Esophagus squamous epithelium (tissue), 4 donors: ENCODE data around the gene LLCFC1.

Source experiments
- POLR2A ChIP-seq, 4 donors: fragments of 450-650 bp; IDR thresholded peaks; one replicate each; pipeline ENCODE4 v1.6.1; 2017; ENCODE audit warnings: antibody characterized with exemption in 4 of 4, mild to moderate bottlenecking in 4 of 4, moderate library complexity in 3 of 4
- TF ChIP-seq, protein P1 (sequence below), 6 experiments: fragments of 450-650 bp in 4 of 6; fragments of 200-600 bp in 2 of 6; sonication (generic) in 2 of 6; IDR thresholded peaks; one replicate each; pipeline ENCODE4 v1.5.1; 2016 to 2019; ENCODE audit warnings: antibody characterized with exemption in 6 of 6, mild to moderate bottlenecking in 4 of 6, moderate library complexity in 4 of 6

- no peak for TF ChIP-seq POLR2A (IDR thresholded peaks at IDR 0.05)
- TF ChIP-seq, protein P1, sequence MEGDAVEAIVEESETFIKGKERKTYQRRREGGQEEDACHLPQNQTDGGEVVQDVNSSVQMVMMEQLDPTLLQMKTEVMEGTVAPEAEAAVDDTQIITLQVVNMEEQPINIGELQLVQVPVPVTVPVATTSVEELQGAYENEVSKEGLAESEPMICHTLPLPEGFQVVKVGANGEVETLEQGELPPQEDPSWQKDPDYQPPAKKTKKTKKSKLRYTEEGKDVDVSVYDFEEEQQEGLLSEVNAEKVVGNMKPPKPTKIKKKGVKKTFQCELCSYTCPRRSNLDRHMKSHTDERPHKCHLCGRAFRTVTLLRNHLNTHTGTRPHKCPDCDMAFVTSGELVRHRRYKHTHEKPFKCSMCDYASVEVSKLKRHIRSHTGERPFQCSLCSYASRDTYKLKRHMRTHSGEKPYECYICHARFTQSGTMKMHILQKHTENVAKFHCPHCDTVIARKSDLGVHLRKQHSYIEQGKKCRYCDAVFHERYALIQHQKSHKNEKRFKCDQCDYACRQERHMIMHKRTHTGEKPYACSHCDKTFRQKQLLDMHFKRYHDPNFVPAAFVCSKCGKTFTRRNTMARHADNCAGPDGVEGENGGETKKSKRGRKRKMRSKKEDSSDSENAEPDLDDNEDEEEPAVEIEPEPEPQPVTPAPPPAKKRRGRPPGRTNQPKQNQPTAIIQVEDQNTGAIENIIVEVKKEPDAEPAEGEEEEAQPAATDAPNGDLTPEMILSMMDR (IDR thresholded peaks at IDR 0.05): no peak
Observed at GRCh38 chr7:142916508-142916907, 22.8 kb upstream of the LLCFC1 start.
